GM19025 (cell line): Measurements from ENCODE around the gene UMAD1.
"Not testable (repeated sequence)": the region's sequence is repeated elsewhere in the genome, so short reads cannot be mapped to it uniquely, and the experiment has no call there.

Experiments used
- ATAC-seq: cut with Tn5 transposase; IDR thresholded peaks from one replicate; pipeline ENCODE4 v1.9.1; 2021; ENCODE audit warnings: mild to moderate bottlenecking, low read depth, moderate library complexity; ENCODE audit not compliant: unreplicated experiment

UMAD1 gene

DNA sequence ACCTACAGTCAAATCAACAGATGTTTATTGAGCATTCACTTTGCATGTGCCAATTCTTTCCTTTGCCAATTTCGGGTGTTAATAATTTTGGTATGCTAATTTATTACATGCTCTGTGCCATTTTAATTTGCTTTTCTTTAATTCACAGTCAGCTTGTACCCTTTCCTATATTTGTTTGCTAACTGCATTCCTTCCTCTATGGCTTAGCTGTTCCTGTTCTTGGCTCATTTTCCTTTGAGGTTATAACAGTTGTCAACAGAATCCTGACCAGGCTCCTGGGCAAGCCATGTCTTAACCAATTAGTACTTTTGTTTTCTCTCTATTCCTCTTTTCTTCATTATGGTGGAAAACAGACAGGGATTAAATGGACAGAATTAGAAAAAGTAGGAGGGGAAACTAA is 151.5 kb downstream of the UMAD1 start:
- ATAC-seq = no peak

DNA sequence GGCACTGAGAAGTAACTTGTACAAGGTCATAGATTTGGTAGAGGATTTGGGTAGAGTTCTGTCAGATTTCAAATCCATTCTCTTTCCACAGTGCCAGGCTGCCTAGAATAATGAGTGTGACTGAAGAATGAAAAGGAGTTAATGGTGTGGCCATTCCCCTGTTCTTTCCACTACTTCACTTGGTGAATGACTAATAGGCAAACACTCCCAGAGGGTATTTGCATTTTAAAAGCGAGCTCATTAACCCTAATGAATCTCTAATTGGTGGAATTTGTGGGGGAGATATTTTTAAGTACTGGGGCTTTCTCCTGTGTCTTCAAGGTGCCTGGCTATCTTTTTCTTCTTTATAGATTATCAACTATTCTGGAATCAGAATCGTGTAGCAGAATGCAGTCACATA is 152.7 kb downstream of the UMAD1 start:
- ATAC-seq = no peak

DNA sequence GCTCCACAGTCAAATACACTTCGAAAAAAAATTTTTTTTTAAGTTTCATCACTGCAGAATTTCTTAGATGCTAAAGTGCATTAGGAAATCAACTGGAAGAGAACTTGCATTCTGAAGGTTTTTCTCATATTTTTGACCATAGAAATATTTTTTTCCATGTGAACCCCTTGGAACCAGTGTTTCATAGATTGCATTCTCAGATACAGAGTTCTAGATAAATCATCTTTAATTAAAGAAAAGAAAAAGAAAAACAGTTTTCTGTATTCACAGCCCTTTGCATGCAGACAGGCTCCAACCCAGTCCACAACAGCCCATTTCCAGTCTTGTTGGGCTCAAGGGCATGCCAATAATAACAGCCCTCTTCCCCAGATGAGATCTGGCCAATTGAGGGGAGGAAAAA is 153.4 kb downstream of the UMAD1 start:
- ATAC-seq = no peak

DNA sequence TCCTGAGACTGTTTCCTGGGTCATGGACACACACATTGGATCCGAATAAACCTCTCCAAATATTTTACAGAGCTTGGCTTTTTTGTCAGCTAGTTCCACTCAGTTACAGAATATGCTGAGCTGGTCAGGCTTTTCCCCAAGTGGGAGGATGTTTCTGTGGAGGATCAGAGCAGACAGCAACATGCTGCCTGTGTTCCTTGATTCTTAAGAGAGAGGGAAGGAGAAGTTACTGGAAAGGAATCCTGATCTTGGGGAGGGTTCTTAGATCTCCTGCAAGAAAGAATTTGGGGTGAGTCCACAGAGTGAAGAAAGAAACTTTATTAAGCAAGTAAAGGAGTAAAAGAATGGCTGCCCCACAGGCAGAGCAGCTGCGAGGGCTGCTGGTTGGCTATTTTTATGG is 154.7 kb downstream of the UMAD1 start:
- no peak for ATAC-seq

DNA sequence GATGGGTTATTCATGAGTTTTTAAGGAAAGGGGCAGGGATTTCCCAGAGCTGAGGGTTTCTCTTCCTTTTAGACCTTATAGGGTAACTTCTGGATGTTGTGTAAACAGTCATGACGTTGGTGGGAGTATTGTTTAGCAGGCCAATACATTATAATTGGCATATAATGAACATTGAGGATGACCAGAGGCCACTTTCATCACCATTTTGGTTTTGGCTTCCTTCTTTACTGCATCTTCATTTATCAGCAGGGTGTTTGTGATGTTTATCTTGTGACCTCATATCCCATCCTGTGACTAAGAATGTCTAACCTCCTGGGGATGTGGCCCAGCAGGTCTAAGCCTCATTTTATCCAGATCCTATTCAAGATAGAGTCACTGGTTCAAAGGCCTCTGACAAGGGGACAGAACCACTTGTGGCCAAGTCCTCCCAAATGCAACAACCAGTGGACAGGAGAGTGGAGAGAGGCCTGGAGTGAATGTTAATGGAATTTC is 155.1 kb downstream of the UMAD1 start:
- ATAC-seq = no peak

DNA sequence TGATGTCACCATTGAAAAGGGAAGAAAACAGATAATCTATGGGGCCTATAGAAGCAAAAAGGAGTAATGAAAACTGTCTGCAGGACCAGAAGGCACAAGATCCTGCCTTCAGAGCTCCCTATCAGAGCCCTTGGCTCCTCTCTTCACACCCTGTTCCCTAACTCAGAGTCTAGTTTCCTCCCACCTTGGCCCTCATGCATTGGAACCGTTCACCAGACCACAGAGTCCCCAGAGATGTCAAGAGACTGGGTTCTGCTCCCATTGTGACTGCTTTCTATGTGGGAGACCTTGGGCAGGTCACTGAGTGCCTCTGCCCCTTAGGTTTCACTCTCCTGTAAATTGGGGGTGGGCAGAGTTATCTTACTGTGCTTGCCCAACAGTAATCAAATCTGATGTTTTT is 158.0 kb downstream of the UMAD1 start:
- no peak for ATAC-seq

DNA sequence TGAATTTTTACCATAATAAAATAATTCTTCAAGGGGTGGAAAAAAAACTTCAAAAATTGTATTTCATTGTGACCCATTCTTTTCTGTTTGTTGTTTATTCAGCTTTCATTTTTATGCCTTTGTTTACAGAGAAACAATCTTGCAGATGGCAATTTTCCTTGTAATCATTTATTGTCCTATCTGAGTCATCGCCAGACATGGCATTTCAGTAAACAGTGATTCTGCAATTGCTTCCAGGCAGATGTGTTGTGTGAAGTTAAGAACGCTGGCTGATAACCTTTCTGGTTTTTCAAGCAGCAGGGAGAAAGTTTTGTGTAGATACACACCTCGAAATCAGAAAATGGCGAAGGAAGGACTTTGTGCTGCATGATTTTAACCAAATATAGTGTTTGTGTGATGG is 158.6 kb downstream of the UMAD1 start:
- ATAC-seq = no peak

DNA sequence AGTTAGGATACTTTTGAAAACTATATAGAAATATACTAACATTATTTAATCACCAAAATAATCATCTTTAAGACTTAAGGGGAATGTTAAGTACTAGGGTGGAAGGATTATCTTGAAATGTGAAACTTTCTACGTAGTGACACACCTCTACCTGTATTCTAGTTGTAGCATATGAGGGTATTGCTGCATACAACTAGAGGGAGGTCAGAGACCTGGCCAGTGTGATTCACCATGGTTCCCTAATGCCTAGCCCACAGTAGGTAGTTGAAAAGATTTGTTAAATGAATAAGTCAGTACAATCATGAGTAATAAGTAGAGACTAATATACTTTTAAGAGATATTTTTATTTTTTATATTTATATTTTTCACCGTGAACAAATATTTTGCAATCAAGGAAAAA is 162.0 kb downstream of the UMAD1 start:
- no peak for ATAC-seq

DNA sequence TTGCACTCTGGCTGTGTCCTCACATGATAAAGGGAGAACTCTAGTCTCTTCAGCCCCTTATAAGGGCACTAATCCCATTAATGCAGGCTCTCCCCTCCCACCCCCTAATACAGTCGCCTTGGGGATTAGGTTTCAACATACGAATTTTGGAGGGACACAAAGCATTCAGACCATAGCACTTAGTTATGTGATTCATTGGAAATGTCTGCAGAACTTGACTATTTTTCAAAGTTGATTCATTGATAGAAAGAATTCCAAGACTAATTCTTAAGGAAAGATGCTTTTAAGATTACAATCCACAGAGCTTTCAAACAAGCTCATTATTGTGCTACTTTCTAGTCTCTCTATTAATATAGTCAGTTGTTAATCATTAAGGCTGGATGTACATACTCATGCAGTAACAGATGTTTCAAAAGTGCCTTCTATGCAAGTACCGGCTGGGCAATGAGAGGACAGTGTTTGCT is 163.2 kb downstream of the UMAD1 start:
- ATAC-seq = peak; percentile 66

DNA sequence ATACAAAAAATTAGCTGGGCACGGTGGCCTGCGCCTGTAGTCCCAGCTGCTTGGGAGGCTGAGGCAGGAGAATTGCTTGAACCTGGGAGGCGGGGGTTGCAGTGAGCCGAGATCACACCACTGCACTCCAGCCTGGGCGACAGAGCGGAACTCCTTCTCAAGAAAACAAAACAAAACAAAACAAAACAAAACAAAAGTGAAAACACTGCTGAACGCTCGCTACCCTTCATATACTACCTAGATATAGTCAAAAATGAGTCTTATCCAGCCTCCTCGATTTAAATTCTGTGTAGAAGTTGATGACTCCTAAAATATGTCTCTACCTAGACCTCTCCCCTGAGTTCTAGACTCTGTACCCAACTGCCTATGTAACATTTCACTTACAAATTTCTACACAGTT is 164.3 kb downstream of the UMAD1 start:
- not testable (repeated sequence) for ATAC-seq

DNA sequence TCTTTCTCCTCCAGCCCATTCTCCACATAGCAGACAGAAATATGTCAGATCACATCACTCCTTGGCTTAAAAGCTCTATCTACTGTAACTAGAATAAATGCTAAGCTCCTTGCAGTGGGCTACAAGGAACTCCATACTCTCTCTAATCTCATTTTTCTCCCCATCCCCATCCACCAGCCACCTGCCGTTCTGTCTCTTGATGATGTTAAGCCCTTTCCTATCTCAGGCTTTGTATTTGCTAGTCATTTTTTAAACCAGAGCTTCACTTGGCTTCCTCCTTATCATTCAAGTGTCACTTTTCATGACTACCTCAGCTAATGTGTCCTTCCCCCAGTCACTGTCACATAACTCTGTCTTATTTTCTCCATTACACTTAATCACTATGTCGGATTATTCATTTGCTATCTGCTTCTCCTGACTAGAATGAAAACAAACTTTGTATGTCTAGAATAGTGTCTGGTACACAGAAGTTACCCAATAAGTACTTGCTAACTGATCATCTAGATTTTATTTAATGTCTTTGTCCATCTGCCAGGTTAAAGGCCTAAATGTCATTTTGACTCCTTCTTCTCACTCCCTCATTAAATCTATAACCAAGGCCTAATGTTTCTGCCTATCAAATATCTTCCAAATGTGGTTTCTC is 165.1 kb downstream of the UMAD1 start:
- no peak for ATAC-seq

DNA sequence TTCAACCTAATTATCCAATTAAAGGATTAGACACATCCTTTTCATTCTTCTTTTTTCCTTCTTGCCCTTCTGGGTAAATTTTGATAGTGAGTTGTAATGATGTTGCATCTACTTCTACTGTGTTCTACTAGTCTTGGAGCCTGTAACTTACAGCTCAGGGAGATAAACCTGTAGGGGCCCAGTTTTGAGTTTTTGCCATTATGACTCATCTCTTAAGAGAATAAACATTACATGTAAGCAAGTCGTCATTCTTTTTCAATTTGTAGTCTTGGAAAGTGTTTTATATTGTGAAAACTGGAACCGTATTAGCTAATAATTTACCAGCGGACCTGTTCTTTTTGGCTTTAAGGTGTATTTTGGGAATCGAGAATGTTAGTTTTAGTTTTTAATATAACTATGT is 167.6 kb downstream of the UMAD1 start:
- ATAC-seq = no peak

DNA sequence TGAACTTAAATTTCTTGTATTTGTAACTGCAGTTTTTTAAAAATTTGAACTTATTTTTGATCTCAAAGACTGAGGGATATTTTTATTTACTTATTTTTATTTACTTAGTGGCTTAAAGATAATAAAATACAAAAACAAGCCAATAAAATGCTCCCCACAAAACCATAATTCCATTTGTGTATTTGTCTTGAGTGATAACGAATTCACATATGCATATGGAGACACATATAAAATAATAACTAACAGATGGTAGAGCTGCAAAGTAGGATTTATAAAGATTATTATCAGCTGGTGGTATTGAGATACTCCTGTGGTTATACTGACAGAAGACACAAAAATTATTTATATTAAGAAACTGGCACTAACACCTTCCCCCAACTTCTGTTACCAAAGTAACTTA is 168.1 kb downstream of the UMAD1 start:
- ATAC-seq = no peak

DNA sequence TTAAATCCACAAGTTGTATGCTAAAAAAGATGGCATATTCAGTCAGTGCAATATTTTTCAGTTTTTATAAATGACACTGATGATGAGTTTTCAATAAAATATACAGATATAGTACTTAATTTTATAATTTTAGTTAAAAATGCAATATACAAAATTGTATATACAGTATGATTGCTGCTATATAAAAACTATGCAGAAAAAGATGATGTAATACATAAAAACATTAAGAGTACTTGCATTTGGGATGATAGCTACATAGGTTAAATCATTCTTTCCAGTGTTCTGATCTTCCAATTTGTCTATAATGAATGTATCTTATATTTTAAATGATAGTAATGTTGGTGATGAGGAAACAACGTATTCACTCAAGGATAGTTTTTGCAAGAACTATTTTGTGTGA is 169.8 kb downstream of the UMAD1 start:
- no peak for ATAC-seq

DNA sequence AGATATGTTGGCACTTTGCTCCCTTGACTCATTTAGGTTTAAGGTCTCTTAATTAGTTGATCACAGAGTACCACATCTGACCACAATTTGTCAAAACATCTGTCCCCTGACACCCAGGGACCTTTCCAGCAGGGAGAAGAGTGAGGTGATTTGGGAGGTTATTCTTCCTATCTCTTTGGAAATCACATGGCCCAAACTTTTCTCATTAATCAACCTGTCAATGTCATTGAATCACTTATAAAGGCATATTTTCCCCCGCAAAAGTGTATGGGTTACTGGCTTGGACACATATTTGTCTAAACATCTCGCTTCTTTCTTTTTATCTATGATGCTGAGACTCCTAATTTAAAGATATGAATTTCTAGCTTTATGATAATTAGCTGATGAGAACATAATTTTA is 170.3 kb downstream of the UMAD1 start:
- ATAC-seq = no peak

DNA sequence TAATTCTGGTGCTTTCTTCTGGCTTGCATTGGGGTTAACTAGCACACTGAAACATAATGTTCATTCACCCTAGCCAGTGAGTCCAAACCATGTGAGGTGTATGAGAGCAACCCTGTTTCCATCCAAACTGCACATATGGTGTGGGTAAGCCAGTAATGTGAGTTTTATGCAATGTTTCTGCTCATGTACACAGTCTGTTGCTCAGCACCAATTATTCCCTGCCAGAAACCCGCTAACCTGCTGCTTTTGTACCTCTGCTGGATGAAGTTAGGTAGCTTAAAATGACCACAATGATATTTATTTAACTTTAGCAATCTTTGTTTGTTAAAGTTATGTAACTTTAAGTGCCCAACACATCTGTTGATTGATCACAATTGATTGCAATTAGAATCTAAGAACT is 171.6 kb downstream of the UMAD1 start:
- ATAC-seq = no peak

DNA sequence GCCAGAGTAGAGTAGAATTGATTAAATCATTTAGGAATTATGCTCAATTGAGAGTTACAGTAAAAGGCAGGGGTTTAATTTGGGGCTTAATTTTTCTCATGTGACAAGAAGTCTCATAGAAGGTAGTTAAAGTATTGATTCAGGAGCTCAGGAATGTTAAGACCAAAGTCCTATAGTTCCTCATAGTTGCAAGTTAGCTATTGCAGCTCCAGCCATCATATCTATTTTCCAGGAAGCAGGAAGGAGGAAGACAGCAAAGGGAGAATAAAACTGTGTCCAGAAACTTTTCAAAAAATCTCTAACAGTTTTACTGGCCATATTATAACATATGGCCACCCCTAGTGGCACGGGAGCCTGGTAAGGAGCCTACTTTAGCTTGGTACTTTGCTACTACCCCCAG is 174.8 kb downstream of the UMAD1 start:
- ATAC-seq = no peak

DNA sequence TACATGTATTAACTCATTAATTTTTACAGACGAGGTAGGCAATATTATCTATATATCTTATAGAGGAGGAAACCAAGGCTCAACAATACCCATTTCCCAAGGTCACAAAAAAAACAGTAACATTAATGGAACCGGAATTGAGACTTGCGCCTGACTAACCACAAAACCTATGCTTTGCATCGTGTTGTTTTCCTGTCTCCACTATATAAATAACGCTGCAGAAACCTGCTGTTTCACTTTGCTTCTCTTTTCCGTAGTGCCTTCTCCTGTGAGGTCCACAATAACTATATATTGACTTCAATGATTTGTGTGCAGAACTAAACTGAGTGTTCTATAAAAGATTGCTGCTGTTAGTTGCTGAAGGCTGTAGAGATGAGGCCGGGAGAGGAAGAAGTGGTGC is 175.5 kb downstream of the UMAD1 start:
- ATAC-seq = peak; percentile 26

DNA sequence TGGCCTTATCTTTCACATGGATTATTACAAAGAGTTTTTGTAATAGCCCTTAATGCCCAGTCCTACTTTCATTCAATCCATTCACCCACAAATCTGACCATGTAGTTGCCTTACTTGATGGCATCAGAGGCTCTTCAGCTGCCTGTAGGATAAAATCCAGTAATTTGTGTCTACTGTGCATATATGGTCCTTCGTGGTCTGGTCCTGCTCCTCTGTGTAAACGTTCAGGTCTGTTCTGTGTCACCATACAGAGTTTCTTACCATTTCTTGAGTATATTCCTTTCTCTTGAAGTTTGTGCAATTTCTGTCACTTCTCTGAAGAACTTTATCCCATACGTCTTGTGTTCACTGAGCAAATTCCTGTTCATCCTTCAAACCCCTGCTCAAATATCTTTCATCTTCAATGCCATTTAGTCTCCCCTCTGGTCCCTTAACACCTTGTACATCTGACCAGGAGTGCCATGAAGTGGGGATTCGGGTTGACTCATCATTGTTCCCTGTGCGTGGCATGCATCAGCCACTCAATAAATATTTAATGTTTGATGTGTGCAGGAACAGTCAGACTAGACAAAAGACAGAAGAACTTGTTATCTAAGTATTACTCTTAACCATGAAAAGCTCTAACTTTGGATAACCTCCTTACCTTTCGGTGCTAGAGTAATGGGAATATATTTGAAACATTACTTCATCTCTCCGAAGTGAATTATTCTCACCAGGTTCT is 176.4 kb downstream of the UMAD1 start:
- no peak for ATAC-seq

DNA sequence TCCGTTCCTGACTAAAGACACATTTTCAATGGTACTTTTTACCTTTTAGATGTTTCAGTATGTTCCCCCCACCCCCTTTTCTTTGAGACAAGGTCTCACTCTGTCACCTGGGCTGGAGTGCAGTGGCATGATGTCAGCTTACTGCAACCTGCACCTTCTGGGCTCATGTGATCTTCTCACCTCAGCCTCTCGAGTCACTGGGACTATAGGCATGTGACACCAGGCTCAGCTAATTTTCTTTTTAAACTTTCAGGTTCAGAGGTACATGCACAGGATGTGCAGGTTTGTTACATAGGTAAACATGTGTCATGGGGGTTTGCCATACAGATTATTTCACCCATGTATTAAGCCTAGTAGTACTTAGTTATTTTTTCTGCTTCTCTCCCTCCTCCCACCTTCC is 177.2 kb downstream of the UMAD1 start:
- ATAC-seq = no peak

DNA sequence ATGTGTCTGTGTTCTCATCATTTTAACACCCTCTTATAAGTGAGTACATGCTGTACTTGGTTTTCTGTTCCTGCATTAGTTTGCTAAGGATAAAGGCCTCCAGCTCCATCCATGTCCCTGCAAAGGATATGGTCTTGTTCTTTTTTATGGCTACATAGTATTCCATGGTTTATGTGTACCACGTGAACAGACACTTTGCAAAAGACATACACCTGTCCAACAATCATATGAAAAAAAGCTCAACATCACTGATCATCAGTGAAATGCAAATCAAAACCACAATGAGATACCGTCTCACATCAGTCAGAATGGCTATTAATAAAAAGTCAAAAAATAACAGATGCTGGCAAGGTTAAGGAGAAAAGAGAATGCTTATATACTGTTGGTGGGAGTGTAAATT is 177.6 kb downstream of the UMAD1 start:
- not testable (repeated sequence) for ATAC-seq
